T-helper 2 cell treated with Interferon-gamma antibody and Interleukin-4, amounts not matched to agents 5 μg/mL and 100 μg/mL, for 36 hours (primary cell): Measurements from ENCODE around the gene CNTD1.

Experiments
- DNase-seq: peaks from one replicate; pipeline ENCODE4 v3.0.0; 2021; ENCODE audit warnings: low spot score
- H3K27ac Mint-ChIP-seq: one replicate; pipeline ENCODE4 v1.8.0; 2021; ENCODE audit warnings: mild to moderate bottlenecking, mixed read lengths
- H3K27me3 Mint-ChIP-seq: one replicate; pipeline ENCODE4 v1.8.0; 2021; ENCODE audit warnings: low read depth, mixed read lengths
- H3K36me3 Mint-ChIP-seq: one replicate; pipeline ENCODE4 v1.8.0; 2021; ENCODE audit warnings: low read depth, mixed read lengths
- H3K4me1 Mint-ChIP-seq: one replicate; pipeline ENCODE4 v1.8.0; 2021; ENCODE audit warnings: low read depth, mixed read lengths
- H3K4me3 Mint-ChIP-seq: one replicate; pipeline ENCODE4 v1.8.0; 2022; ENCODE audit warnings: mild to moderate bottlenecking, moderate library complexity, mixed read lengths
- H3K9me3 Mint-ChIP-seq: one replicate; pipeline ENCODE4 v1.8.0; 2021; ENCODE audit warnings: mixed read lengths

The CNTD1 gene

DNA sequence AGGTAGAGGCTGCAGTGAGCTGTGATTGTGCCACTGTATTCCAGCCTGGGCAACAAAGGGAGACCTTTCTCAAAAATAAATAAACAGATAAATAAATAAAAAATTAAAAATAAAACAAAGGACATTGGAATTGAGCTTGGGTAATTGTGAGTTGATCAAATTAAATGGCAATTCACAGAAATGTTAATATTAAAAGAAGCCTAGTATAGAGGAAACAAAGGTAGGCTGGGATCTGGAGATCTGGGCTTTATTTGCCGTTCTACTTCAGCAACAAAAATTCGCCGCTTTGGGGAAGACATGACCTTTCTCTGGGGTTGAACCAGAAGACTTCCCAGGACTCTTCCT is 25.7 kb upstream of the CNTD1 start:
- Mint-ChIP-seq H3K27me3 (no peaks in the 10 kb centered on the region), H3K27ac (peak overlapping the region; percentile 98)

DNA sequence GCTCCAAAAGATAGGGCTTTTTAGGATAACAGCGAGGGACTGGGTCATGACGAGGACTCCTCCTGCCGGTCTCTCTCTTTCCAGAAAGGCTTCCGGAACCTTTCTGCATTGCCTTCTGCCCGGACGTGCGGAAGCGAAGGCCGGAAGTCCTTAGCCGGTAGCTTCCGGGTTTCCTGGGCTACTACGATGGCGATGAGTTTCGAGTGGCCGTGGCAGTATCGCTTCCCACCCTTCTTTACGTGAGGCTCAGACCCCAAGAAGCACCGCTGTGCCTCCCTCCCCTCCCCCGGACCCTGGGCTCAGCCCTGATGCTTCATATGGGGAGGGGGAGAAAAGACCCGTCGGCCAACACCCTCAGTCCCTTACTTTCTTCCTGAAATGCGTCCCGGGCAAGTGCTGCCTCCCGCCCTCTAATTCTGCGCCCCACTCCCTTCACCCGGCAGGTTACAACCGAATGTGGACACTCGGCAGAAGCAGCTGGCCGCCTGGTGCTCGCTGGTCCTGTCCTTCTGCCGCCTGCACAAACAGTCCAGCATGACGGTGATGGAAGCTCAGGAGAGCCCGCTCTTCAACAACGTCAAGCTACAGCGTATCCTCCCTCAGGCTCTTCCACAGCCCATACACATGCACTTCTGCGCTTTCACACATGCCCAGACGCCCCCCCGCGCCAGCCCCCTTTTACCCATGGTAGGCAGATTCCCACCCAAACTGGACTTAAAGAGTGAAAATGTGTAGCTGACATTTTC is 25.2 kb upstream of the CNTD1 start, which contains the start of gene VPS25:
VPS25 (plus strand) TSS at position 160 of the 746 bp plus-strand sequence; CDS start at position 187, 27 bp downstream.
- peak; percentile 71 for DNase-seq
- H3K27me3 Mint-ChIP-seq = no peaks in the 10 kb centered on the region
- peak within 1 kb of the TSS; percentile 98 for H3K27ac Mint-ChIP-seq
- H3K4me1 Mint-ChIP-seq = peaks cover 18% of the 10 kb centered on the region
- H3K9me3 Mint-ChIP-seq = no peaks in the 10 kb centered on the region
- peaks cover 17% of the 10 kb centered on the region for H3K36me3 Mint-ChIP-seq
- peak within 1 kb of the TSS; percentile 99 for H3K4me3 Mint-ChIP-seq

More for the DNA sequence above, 25.7 kb upstream of the CNTD1 start:
- Mint-ChIP-seq H3K4me1 (peaks cover 18% of the 10 kb centered on the region), H3K36me3 (peaks cover 15% of the 10 kb centered on the region), H3K9me3 (no peaks in the 10 kb centered on the region), H3K4me3 (peak overlapping the region; percentile 99)
- DNase-seq = no peak

DNA sequence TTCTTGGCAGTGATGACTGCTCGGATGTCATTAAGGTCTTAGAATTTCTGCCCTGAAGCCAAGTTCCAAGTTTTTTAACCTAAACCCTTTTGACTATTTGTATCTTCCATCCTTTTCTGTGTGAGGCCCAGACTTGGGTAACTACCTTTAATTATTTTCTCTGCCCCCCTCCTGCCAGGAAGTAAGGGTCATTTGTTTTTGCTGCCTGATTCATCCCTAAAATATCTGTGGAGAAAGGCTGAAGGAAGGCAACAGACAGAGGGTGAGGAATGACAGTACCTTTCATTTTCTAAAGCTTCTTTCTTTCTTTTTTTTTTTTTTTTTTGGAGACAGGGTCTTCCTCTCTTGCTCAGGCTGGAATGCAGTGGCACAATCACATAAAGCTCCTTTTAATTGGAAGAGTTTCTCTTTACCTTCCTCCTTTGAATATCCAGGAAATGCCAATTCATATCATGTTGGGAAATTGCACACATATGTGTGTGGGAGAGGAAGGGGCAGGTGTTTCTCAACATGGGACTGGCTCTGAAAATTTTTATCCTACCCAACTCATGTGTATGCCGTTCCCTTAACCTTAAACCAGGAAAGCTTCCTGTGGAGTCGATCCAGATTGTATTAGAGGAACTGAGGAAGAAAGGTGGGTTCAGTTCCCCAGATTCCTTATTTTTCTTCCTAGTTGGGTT is 24.5 kb upstream of the CNTD1 start:
- H3K27me3 Mint-ChIP-seq = peaks cover under 1% of the 10 kb centered on the region
- peaks cover 18% of the 10 kb centered on the region for H3K4me1 Mint-ChIP-seq
- no peak for DNase-seq
- peak overlapping the region; percentile 98 for H3K27ac Mint-ChIP-seq
- no peaks in the 10 kb centered on the region for H3K9me3 Mint-ChIP-seq
- H3K4me3 Mint-ChIP-seq = peak overlapping the region; percentile 99
- peaks cover 22% of the 10 kb centered on the region for H3K36me3 Mint-ChIP-seq

DNA sequence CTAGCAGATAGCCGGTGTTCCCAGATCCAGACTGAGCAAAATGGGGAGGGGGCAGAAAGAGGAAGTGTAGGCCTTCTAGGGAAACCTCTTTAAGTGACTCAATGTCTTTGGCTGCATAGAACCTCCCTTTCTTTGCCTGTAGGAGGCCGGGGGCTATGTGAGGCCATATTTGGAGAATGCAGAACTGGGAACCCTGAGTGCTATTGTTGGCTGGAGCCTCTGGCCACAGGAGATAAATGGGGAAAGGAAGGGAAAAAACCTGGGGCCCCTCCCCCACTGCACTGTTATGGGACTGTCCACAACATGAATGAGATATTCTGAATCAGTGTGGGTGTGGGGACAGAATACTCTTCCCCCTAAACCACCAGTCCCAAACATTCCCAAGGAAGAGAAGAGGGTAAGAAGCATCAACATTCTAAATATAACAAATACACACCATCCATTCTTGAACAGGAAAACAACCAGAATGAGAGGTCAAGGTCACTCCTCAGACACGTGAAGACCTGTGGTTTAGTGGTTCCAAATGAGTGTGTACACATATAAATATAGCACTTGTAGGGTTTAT is 23.0 kb upstream of the CNTD1 start:
- Mint-ChIP-seq H3K4me3 (no peak overlapping the region), H3K27ac (no peak overlapping the region), H3K4me1 (peaks cover 18% of the 10 kb centered on the region), H3K36me3 (peaks cover 29% of the 10 kb centered on the region), H3K27me3 (peaks cover 8% of the 10 kb centered on the region), H3K9me3 (no peaks in the 10 kb centered on the region)
- DNase-seq = no peak

DNA sequence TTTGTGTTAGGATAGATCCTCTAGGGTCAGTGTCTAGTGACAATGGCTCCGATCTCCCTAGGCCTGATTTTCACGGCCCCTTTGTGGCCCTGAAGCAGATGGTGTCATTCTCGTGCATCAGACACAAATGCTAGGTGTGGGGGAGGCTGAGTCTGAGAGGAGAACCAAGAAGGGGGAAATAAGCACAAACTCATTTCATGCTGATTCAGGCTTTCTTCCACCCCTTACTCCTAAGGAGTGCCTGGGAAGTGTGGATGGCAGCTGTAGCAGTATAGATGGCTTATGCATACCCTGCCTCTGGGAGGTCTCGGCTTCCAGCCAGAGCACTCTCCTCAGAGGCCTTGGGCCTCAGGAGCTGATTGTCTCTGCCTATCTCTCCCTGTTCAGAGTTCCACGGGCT is 20.1 kb upstream of the CNTD1 start:
- no peak for DNase-seq
- peaks cover 28% of the 10 kb centered on the region for H3K36me3 Mint-ChIP-seq
- H3K4me1 Mint-ChIP-seq = peaks cover 9% of the 10 kb centered on the region
- H3K27ac Mint-ChIP-seq = no peak overlapping the region
- no peak overlapping the region for H3K4me3 Mint-ChIP-seq
- no peaks in the 10 kb centered on the region for H3K9me3 Mint-ChIP-seq
- H3K27me3 Mint-ChIP-seq = peaks cover 32% of the 10 kb centered on the region

DNA sequence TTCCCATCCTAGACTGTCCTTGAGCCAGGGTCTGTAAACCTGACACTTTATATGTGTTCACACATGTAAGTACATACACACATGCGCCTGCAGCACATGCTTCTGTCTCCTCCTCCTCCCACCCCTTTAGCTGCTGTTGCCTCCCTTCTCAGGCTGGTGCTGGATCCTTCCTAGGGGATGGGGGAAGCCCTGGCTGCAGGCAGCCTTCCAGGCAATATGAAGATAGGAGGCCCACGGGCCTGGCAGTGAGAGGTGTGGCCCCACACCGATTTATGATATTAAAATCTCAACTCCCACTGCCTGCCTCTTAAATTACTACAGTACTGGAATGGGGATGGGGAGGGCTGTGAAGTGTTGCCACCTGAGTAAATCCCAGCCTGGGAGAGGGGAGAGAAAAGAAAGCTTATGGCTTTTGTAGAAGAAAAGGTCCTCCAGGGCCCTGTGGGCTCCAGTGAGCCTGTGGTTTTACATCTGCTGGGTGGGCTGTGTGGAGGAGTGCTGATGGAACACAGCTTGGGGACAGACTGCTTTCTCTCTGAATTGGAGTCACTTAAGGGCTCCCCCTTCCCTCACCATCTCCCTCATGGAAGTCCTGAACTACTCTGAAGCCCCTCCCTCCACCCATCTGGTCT is 19.2 kb upstream of the CNTD1 start:
- peaks cover 28% of the 10 kb centered on the region for H3K36me3 Mint-ChIP-seq
- H3K4me3 Mint-ChIP-seq = no peak overlapping the region
- H3K4me1 Mint-ChIP-seq = peaks cover 4% of the 10 kb centered on the region
- H3K9me3 Mint-ChIP-seq = no peaks in the 10 kb centered on the region
- peaks cover 39% of the 10 kb centered on the region for H3K27me3 Mint-ChIP-seq
- DNase-seq = no peak
- no peak overlapping the region for H3K27ac Mint-ChIP-seq

DNA sequence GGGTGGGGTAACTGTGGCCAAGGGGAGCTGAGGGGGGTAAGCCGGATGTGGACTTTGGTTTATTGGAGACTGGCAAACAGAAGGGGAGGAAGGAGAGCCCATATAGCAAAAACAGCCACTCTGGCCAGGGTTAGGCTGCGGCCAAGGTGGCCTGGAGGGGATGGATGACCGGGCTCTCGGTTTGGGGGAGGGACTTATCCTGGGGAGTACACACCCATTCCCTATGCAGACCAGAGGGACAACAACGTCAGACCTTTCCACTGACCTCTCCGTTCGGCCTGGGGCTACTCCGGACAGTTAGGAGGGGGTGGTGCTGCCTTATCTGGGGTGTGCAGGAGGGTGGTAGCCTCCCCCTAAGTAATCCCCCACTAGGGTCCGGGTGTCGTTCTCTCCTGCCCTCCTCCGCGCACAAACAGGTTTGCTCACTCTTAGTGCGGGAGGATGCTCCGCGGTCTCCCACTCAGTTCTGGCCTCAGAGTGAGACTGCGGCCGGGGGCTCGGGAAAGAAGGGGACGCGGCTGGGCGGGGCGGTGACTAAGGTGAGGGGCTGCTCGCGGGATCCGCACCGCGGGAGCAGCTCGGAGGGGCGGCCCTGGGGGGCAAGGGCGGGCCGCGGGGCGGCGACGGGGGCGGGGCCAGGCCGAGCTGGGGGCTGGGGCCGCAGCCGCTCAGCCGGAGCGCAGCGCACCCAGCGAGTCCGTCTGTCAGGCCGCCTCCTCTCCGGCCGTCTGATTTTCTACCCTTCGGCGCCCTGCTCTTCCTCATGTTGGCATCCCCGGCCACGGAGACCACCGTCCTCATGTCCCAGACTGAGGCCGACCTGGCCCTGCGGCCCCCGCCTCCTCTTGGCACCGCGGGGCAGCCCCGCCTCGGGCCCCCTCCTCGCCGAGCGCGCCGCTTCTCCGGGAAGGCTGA is 18.5 kb upstream of the CNTD1 start, which contains the start of gene WNK4:
WNK4 (plus strand) TSS at position 675 of the 915 bp plus-strand sequence; CDS start at position 764, 89 bp downstream.
- Mint-ChIP-seq H3K4me1 (no peaks in the 10 kb centered on the region), H3K36me3 (peaks cover 25% of the 10 kb centered on the region), H3K4me3 (no peak within 1 kb of the TSS), H3K27me3 (peaks cover 46% of the 10 kb centered on the region), H3K27ac (no peak within 1 kb of the TSS), H3K9me3 (no peaks in the 10 kb centered on the region)
- no peak for DNase-seq

DNA sequence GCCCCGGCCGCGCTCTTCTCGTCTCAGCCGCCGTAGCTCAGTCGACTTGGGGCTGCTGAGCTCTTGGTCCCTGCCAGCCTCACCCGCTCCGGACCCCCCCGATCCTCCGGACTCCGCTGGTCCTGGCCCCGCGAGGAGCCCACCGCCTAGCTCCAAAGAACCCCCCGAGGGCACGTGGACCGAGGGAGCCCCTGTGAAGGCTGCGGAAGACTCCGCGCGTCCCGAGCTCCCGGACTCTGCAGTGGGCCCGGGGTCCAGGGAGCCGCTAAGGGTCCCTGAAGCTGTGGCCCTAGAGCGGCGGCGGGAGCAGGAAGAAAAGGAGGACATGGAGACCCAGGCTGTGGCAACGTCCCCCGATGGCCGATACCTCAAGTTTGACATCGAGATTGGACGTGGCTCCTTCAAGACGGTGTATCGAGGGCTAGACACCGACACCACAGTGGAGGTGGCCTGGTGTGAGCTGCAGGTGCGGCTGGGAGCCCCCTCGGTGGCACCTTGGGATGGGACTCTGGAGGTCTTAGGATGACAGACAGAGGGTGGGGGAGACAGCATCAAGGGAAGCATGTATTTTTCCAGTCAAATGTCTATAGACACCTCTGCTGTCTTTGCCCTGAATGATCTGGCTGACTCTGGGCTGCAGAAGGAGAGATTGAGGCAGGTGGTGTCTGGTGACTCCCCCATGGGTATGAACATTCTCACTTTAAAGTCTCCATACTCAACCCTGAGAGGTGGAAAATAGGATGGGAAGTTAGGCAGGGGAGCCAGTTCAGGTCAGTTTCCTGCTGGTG is 17.6 kb upstream of the CNTD1 start:
- Mint-ChIP-seq H3K9me3 (no peaks in the 10 kb centered on the region), H3K27ac (no peak overlapping the region), H3K36me3 (peaks cover 20% of the 10 kb centered on the region), H3K27me3 (peaks cover 53% of the 10 kb centered on the region), H3K4me1 (peaks cover 3% of the 10 kb centered on the region), H3K4me3 (no peak overlapping the region)
- DNase-seq = no peak

DNA sequence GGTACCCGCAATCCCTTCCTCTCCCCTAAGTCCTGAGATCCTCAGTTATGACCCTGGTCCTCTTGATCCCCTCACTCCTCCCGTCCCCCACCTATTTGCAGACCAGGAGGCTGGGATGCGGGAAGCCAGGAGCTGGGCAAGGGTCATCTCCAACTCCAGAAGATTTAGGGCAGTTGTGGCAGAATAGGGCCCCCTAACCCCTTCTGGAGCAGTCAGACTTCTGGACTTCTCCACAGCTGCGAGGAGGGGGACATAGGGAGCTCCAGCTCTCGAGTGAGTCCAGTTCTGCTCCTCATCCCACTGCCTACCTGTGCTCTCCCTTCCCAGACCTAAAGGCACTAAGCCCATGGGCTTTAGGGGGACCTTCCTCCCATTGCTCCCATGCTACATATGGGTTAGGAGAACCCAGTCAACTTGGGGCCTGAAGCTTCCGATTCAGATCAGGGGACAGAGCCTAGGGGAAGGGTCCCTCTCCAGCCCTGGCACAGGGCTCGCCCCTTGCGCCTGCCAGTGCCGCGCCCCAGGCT is 17.0 kb upstream of the CNTD1 start:
- Mint-ChIP-seq H3K4me3 (no peak overlapping the region), H3K27me3 (peaks cover 58% of the 10 kb centered on the region)

DNA sequence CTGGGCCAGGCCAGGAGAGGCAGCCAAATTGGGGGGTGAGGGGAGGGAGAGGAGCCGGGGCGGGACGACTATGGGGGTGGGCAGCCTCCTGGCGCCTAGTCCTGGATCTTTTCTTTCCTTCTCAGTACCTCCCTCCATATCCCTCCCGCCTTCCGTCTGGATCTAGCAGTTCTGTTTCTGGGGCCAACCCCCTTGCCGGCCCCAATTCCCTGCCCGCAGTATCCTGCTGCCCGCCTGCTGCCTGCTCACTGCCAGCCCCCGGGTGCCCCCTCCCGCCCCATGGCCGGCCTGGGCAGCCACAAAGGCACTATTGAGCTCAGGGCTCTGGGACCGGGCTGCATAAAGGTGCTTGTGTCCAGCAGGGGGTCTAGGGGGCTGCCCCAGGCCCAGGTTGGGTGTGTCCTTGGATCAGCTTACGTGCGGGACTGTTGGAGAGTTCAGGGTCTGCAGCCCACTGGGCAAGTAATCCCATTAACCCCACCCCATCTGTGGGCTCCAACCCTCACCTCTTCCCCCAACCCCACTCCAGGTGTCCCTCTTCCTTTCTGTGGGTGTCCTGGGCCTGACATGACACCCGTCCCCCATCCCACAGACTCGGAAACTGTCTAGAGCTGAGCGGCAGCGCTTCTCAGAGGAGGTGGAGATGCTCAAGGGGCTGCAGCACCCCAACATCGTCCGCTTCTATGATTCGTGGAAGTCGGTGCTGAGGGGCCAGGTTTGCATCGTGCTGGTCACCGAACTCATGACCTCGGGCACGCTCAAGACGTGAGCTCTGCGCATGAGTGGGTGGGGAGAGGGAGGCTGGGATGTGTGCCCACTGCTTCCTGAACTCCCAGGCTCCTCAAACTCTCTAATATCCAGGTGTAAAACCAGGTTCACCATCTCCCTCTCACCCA is 16.2 kb upstream of the CNTD1 start:
- DNase-seq = no peak
- Mint-ChIP-seq H3K36me3 (peaks cover 20% of the 10 kb centered on the region), H3K4me3 (no peak overlapping the region), H3K4me1 (peaks cover 3% of the 10 kb centered on the region), H3K27me3 (peaks cover 64% of the 10 kb centered on the region), H3K27ac (no peak overlapping the region), H3K9me3 (no peaks in the 10 kb centered on the region)

More for the DNA sequence above, 17.0 kb upstream of the CNTD1 start:
- H3K4me1 Mint-ChIP-seq = peaks cover 3% of the 10 kb centered on the region
- no peak for DNase-seq
- no peaks in the 10 kb centered on the region for H3K9me3 Mint-ChIP-seq
- no peak overlapping the region for H3K27ac Mint-ChIP-seq
- peaks cover 20% of the 10 kb centered on the region for H3K36me3 Mint-ChIP-seq

DNA sequence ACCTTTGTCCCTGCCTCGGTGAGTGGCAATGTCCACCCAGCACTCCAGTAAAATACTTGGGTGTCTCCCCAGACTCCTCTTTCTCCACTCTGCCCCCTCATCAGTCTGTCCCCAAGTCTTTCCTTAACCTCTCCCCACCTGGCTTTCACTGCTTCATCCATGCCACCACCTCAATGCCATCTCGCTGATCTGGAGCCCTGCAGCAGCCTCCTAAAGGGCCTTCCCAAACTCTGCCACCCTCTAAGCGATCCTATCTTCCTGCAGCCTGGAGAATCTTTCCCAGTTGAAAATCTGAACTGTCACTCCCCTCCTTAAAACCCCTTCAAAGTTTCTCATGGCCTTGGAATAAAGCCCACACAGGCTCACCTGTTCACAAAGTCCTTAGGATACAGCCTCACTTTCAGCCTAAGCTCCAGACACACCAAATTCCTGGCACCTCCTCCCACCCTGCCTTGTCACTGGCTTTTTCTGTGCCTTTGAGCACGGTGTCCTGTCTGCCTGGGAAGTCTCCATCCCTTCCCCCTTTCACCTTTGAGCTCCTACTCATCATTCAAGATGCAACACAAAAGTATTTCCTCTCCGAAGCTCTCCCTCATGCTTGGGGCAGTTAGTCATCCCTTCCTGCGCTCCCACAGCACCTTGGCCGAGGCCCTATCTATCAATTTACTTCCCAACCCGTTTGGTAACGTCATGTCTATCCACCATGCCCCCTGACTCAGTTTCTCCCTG is 15.4 kb upstream of the CNTD1 start:
- DNase-seq = no peak
- H3K27me3 Mint-ChIP-seq = peaks cover 70% of the 10 kb centered on the region
- H3K9me3 Mint-ChIP-seq = no peaks in the 10 kb centered on the region
- H3K36me3 Mint-ChIP-seq = peaks cover 14% of the 10 kb centered on the region
- no peak overlapping the region for H3K4me3 Mint-ChIP-seq
- H3K27ac Mint-ChIP-seq = no peak overlapping the region
- H3K4me1 Mint-ChIP-seq = peaks cover 3% of the 10 kb centered on the region
